Tibial nerve (tissue), 4 donors: ENCODE results near the gene EMC1.

ENCODE experiments used
- CTCF ChIP-seq, 5 experiments: fragments of 200-600 bp in 3 of 5; fragments of 450-650 bp in 2 of 5; sonication (generic) in 3 of 5; IDR thresholded peaks; one replicate each; pipeline ENCODE4 v1.5.1; 2016 to 2019; ENCODE audit warnings: antibody characterized with exemption in 5 of 5, mild to moderate bottlenecking in 3 of 5, moderate library complexity in 2 of 5
- EP300 ChIP-seq, 2 donors: sonication (generic); formaldehyde crosslinking; IDR thresholded peaks; one replicate each; pipeline ENCODE4 v1.6.1; 2017; ENCODE audit warnings: antibody characterized with exemption in 2 of 2, mild to moderate bottlenecking in 1 of 2
- POLR2A ChIP-seq, 2 donors: fragments of 450-650 bp; IDR thresholded peaks; one replicate each; pipeline ENCODE4 v1.6.1; 2017; ENCODE audit warnings: antibody characterized with exemption in 2 of 2, mild to moderate bottlenecking in 2 of 2, moderate library complexity in 2 of 2

GRCh38 chr1:19190468-19190867, 60.9 kb downstream of the EMC1 start:
- TF ChIP-seq CTCF (IDR thresholded peaks at IDR 0.05) (no peak), POLR2A (IDR thresholded peaks at IDR 0.05) (no peak), EP300 (IDR thresholded peaks at IDR 0.05) (no peak)
